VCaP (cell line): ENCODE results near the gene BTRC.

Experiments
- H3K27ac ChIP-seq: fragments of 450-650 bp; 2 replicates; pipeline ENCODE4 v1.5.1; 2017
- CTCF ChIP-seq: fragments of 450-650 bp; conservative IDR thresholded peaks from 2 replicates; pipeline ENCODE4 v1.5.1; 2017; ENCODE audit warnings: mild to moderate bottlenecking, moderate library complexity

BTRC gene

GRCh38 chr10:101529207-101529606 is 175.2 kb downstream of the BTRC start:
- peak overlapping the region; percentile 51; the same call in 1 of the 2 replicates for H3K27ac ChIP-seq
- no peak for TF ChIP-seq CTCF

DNA sequence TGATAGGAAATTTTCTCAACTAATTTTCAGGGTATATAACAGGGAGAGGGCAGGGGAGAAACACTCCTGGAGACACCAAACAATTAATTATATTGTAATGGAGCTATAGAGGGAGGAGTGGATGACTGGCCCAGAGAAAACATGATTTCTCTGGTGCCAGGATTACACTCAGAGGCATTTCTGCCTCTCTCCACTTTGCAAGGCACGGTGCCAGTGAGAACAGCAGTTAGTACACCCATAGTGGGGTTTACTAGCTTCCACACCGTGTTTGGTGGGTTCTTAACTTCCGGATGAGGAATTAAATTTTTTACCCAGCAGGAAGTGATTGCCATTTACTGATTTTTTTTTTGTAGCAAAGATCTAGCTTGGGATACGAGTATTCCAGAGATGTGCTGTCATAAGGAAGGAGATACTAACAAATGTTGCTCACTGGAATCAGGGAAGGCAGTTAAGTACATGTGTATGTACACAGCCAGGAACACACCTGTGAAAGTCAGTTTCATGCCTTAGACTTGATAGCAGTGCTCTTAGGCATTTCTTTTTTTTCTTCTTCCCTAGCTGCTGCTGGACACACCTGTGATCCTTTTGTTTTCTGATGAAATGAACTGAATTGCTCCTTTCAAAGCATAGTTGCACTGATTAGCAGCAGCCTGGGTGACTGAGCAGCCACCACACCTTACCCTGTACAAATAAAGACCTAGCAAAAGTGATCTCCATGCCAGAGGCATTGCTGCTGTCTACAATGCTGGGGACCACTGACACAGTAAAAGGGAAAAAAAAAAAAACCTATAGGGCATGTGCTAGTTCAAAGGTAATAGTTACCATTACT is 176.0 kb downstream of the BTRC start:
- no peak for TF ChIP-seq CTCF
- peak overlapping the region; percentile 51; the same call in 1 of the 2 replicates for H3K27ac ChIP-seq

DNA sequence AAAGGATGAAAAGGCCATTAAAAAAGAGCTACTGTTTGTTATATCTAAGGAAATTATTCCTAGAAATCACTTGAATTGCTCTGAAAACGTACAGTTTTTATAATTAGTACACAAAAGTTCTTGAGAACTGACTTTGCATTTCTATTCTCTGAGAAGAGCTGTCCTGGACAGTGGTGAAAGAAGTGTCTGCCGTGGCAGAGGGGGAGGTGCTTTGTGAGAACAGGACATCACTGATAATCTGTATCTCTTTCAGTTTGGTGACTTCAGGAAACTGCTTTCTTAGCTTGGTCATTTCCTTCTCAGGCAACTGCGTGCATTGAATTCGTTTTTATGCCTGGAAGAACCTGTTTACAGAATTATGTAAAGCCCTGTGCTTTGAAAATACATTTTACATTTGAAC is 182.0 kb downstream of the BTRC start:
- no peak for TF ChIP-seq CTCF
- H3K27ac ChIP-seq = no peak overlapping the region

DNA sequence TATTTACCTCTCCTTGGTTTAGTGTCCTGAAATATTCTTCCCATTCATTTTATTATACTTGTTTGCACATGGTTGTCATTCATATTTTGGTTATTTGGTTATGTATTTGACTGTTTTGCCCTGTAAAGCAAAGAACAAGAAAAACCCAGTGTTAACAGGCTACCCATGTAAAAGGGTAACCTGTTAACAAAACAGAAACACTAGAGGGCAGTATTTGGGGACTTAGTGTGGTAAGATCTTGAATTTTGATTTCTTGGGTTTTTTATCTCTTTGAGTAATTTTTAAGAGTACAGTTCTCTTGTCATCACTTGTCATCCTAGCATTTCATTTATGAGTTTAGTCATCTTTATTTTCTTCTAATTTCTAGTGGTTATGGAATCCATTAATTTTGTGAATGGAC is 182.8 kb downstream of the BTRC start:
- peak; percentile 60 for TF ChIP-seq CTCF
- no peak overlapping the region for H3K27ac ChIP-seq

GRCh38 chr10:101538446-101538845 is 184.5 kb downstream of the BTRC start:
- TF ChIP-seq CTCF = no peak
- no peak overlapping the region for H3K27ac ChIP-seq

DNA sequence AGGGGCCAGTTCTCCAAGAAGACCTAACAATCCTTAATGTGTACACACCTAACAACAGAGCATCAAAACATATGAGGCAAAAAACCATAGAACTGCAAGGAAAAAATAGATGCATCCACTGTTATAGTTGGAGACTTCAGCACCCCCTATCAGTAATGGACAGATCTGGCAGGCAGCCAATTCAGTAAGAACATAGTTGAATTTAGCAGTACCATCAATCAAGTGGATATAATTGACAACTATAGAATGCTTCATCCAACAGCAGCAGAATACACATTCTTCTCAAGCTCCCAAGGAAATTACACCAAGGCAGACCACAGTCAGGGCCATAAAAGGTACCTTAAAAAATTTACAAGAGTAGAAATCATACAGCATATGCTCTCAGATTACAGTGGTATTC is 191.9 kb downstream of the BTRC start:
- H3K27ac ChIP-seq = no peak overlapping the region
- no peak for TF ChIP-seq CTCF

DNA sequence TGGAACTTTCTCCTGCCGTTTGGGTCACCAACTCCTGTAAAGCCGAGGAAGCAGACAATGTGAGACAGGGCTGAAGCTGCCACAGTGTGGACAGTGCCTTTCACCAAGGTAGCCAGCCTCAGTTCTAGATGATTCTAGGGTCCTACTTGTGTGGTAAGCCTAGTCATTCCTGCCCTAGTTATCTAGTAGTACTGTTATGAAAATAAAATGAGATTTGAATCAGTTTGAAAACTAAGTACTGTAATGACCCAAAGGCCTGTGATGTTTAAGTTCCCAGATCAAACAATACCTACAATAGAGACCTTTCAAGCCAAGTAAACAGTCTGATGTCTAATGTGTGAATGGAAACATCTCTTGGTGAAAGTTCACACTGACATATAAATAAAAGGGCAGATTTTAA is 197.0 kb downstream of the BTRC start:
- TF ChIP-seq CTCF = no peak
- H3K27ac ChIP-seq = no peak overlapping the region
